Uterus (tissue), 2 donors: ENCODE data around the gene GH1.

Experiments
- CTCF ChIP-seq, 4 experiments: fragments of 200-600 bp in 2 of 4; fragments of 450-650 bp in 2 of 4; sonication (generic) in 2 of 4; IDR thresholded peaks; one replicate each; pipeline ENCODE4 v1.5.1; 2016 to 2019; ENCODE audit warnings: antibody characterized with exemption in 4 of 4, mild to moderate bottlenecking in 2 of 4, moderate library complexity in 1 of 4
- POLR2A ChIP-seq, 2 donors: fragments of 450-650 bp; IDR thresholded peaks; one replicate each; pipeline ENCODE4 v1.6.1; 2016; ENCODE audit warnings: antibody characterized with exemption in 2 of 2, mild to moderate bottlenecking in 1 of 2, moderate library complexity in 1 of 2

DNA sequence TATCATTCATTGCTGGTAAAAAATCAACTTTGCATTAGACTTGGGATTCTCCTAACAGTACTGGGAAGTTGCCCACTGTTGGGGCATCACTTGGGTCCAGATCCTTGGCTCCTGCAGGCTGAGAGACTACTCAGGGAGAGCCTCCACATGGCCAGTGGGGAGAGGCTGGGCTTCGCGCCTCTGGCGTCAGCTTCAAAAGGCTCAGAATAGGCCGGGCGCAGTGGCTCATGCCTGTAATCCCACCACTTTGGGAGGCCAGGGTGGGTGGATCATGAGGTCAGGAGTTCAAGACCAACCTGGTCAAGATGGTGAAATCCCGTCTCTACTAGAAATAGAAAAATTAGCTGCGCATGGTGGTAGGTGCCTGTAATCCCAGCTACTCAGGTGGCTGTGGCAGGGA lies 4.2 kb downstream of the GH1 start:
- TF ChIP-seq CTCF (IDR thresholded peaks at IDR 0.05), result no peak
- TF ChIP-seq POLR2A (IDR thresholded peaks at IDR 0.05), result no peak
